GM12878 (cell line): ENCODE results near the gene PCSK5.

ENCODE experiments used
- CBX5 ChIP-seq: sonication (generic); IDR thresholded peaks from 2 replicates; pipeline ENCODE4 v1.6.1; 2016; ENCODE audit warnings: low read depth, moderate library complexity, mild to moderate bottlenecking, inconsistent platforms
- EZH2 ChIP-seq: IDR thresholded peaks from 2 replicates; pipeline ENCODE4 v1.6.1; 2012; ENCODE audit warnings: low read depth, mild to moderate bottlenecking, control low read depth, inconsistent platforms, low read length, borderline replicate concordance; ENCODE audit not compliant: control insufficient read depth
- GABPA ChIP-seq: IDR thresholded peaks from 2 replicates; pipeline ENCODE4 v1.6.1; 2014; ENCODE audit warnings: antibody characterized with exemption, low read depth, mild to moderate bottlenecking, inconsistent platforms
- TAF1 ChIP-seq: IDR thresholded peaks from 2 replicates; pipeline ENCODE4 v1.6.1; 2011; ENCODE audit warnings: mild to moderate bottlenecking, low read depth, low read length, borderline replicate concordance
- TF ChIP-seq, protein P1 (sequence below), 3 experiments: IDR thresholded peaks in 2 of 3; conservative IDR thresholded peaks in 1 of 3; 2 replicates each; pipeline ENCODE4 v1.5.1; 2011; ENCODE audit warnings: low read depth in 3 of 3, low read length in 3 of 3, mild to moderate bottlenecking in 3 of 3, control low read depth in 2 of 3, moderate library complexity in 2 of 3, inconsistent platforms in 1 of 3, mixed read lengths in 1 of 3; ENCODE audit not compliant: control insufficient read depth in 2 of 3, insufficient read depth in 1 of 3; ENCODE audit errors: extremely low read depth in 1 of 3
- TF ChIP-seq, protein P2 (sequence below): fragments of 450-650 bp; IDR thresholded peaks from 2 replicates; pipeline ENCODE4 v1.6.1; 2017; ENCODE audit warnings: mild to moderate bottlenecking, moderate library complexity
- TF ChIP-seq, protein P3 (sequence below): IDR thresholded peaks from 2 replicates; pipeline ENCODE4 v1.6.1; 2012; ENCODE audit warnings: low read length, inconsistent platforms

DNA sequence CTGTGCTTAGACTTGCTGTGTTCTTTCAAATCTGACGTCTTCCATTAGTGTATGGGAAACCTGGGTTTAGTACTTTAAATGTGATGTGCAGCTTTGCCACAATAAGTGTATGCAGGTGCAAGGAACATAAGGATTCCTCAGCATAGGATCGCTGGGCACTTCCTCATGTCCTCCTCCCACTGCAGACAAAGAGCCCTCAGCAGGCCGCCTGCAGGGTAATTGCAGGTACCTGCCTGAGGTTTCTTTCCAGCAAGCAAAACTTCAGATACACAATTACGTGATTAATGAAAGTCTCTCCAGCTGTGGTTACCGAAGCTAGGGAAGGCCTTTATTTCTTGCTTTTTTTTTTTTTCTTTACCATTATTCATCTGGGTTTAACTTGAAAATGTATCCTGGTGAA lies 270.6 kb downstream of the PCSK5 start:
- TF ChIP-seq, protein P1, sequence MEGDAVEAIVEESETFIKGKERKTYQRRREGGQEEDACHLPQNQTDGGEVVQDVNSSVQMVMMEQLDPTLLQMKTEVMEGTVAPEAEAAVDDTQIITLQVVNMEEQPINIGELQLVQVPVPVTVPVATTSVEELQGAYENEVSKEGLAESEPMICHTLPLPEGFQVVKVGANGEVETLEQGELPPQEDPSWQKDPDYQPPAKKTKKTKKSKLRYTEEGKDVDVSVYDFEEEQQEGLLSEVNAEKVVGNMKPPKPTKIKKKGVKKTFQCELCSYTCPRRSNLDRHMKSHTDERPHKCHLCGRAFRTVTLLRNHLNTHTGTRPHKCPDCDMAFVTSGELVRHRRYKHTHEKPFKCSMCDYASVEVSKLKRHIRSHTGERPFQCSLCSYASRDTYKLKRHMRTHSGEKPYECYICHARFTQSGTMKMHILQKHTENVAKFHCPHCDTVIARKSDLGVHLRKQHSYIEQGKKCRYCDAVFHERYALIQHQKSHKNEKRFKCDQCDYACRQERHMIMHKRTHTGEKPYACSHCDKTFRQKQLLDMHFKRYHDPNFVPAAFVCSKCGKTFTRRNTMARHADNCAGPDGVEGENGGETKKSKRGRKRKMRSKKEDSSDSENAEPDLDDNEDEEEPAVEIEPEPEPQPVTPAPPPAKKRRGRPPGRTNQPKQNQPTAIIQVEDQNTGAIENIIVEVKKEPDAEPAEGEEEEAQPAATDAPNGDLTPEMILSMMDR (IDR thresholded peaks at IDR 0.05 in 2 of 3, conservative IDR thresholded peaks at IDR 0.05 in 1 of 3; ENCODE audit: control insufficient read depth in 2 of 3, extremely low read depth in 1 of 3, insufficient read depth in 1 of 3, low read depth in 3 of 3, low read length in 3 of 3): no peak
- no peak for TF ChIP-seq TAF1
- TF ChIP-seq EZH2: no peak
- TF ChIP-seq, protein P2, sequence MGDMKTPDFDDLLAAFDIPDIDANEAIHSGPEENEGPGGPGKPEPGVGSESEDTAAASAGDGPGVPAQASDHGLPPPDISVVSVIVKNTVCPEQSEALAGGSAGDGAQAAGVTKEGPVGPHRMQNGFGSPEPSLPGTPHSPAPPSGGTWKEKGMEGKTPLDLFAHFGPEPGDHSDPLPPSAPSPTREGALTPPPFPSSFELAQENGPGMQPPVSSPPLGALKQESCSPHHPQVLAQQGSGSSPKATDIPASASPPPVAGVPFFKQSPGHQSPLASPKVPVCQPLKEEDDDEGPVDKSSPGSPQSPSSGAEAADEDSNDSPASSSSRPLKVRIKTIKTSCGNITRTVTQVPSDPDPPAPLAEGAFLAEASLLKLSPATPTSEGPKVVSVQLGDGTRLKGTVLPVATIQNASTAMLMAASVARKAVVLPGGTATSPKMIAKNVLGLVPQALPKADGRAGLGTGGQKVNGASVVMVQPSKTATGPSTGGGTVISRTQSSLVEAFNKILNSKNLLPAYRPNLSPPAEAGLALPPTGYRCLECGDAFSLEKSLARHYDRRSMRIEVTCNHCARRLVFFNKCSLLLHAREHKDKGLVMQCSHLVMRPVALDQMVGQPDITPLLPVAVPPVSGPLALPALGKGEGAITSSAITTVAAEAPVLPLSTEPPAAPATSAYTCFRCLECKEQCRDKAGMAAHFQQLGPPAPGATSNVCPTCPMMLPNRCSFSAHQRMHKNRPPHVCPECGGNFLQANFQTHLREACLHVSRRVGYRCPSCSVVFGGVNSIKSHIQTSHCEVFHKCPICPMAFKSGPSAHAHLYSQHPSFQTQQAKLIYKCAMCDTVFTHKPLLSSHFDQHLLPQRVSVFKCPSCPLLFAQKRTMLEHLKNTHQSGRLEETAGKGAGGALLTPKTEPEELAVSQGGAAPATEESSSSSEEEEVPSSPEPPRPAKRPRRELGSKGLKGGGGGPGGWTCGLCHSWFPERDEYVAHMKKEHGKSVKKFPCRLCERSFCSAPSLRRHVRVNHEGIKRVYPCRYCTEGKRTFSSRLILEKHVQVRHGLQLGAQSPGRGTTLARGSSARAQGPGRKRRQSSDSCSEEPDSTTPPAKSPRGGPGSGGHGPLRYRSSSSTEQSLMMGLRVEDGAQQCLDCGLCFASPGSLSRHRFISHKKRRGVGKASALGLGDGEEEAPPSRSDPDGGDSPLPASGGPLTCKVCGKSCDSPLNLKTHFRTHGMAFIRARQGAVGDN: no peak
- no peak for TF ChIP-seq CBX5
- TF ChIP-seq, protein P3, sequence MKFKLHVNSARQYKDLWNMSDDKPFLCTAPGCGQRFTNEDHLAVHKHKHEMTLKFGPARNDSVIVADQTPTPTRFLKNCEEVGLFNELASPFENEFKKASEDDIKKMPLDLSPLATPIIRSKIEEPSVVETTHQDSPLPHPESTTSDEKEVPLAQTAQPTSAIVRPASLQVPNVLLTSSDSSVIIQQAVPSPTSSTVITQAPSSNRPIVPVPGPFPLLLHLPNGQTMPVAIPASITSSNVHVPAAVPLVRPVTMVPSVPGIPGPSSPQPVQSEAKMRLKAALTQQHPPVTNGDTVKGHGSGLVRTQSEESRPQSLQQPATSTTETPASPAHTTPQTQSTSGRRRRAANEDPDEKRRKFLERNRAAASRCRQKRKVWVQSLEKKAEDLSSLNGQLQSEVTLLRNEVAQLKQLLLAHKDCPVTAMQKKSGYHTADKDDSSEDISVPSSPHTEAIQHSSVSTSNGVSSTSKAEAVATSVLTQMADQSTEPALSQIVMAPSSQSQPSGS: no peak
- TF ChIP-seq GABPA: no peak
